HUES6 (cell line): ENCODE data around the gene MRS2.
"Not testable (repeated sequence)": the region's sequence is repeated elsewhere in the genome, so short reads cannot be mapped to it uniquely, and the experiment has no call there.

Experiments used
- H3K27ac ChIP-seq: 2 replicates; pipeline ENCODE4 v1.7.0; 2013; ENCODE audit warnings: low read depth, mild to moderate bottlenecking, low read length, inconsistent platforms
- H3K27me3 ChIP-seq: 2 replicates; pipeline ENCODE4 v1.6.1; 2013; ENCODE audit warnings: low read length; ENCODE audit not compliant: control insufficient read depth, insufficient read depth
- H3K36me3 ChIP-seq: 2 replicates; pipeline ENCODE4 v1.6.1; 2013; ENCODE audit warnings: low read length; ENCODE audit not compliant: control insufficient read depth, insufficient read depth
- H3K4me1 ChIP-seq: 2 replicates; pipeline ENCODE4 v1.6.1; 2013; ENCODE audit warnings: low read length; ENCODE audit not compliant: control insufficient read depth, insufficient read depth
- H3K4me3 ChIP-seq: 2 replicates; pipeline ENCODE4 v1.5.1; 2013; ENCODE audit warnings: low read depth, low read length
- H3K9ac ChIP-seq: one replicate; pipeline ENCODE4 v1.6.1; 2013; ENCODE audit warnings: mild to moderate bottlenecking, low read length
- H3K9me3 ChIP-seq: 2 replicates; pipeline ENCODE4 v1.6.1; 2013; ENCODE audit warnings: low read depth, low read length; ENCODE audit not compliant: control insufficient read depth, insufficient read depth

Gene MRS2

GRCh38 chr6:24402697-24403500 is at the start of gene MRS2:
Gene MRS2, plus strand, starts transcription at chr6:24402936. Its CDS starts 111 bp downstream, at chr6:24403047.
- Histone ChIP-seq H3K4me1 (peaks cover 34% of the 10 kb centered on the region), H3K27me3 (no peaks in the 10 kb centered on the region), H3K36me3 (peaks cover 38% of the 10 kb centered on the region), H3K4me3 (peak within 1 kb of the TSS; percentile 98), H3K9me3 (peaks cover 1% of the 10 kb centered on the region; the same call in 1 of the 2 replicates), H3K9ac (peak within 1 kb of the TSS; percentile 99), H3K27ac (peak within 1 kb of the TSS; percentile 95)

DNA sequence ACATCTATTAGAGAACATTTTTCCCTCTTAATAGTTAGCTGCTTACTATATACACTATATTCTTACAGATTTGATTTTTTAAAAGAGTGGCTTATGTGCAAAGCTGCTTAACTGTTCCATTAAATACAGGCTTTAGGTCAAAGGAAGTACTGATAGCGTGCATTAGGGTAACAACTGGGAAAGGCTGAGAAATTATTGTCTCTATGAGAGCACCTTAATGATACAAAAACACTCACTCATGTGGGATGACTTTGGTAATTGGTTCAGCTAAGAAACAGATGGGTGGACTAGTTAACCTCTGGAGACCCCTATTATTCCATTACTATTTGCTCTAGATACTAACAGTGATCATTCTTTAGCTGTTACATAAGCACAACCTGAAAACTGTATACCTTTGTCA is 48.9 kb upstream of the MRS2 start:
- no peak overlapping the region for H3K9ac ChIP-seq
- H3K27ac ChIP-seq: no peak overlapping the region
- H3K9me3 ChIP-seq: no peaks in the 10 kb centered on the region
- no peak overlapping the region for H3K4me3 ChIP-seq
- no peaks in the 10 kb centered on the region for H3K36me3 ChIP-seq
- no peaks in the 10 kb centered on the region; the same call in 1 of the 2 replicates for H3K4me1 ChIP-seq
- H3K27me3 ChIP-seq: peaks cover 25% of the 10 kb centered on the region

- Histone ChIP-seq H3K4me3 (no peak overlapping the region), H3K9me3 (no peaks in the 10 kb centered on the region), H3K4me1 (peaks cover 4% of the 10 kb centered on the region), H3K27ac (no peak overlapping the region), H3K9ac (no peak overlapping the region), H3K36me3 (no peaks in the 10 kb centered on the region), H3K27me3 (peaks cover 25% of the 10 kb centered on the region)
Observed at GRCh38 chr6:24355393-24355792, 47.3 kb upstream of the MRS2 start.

DNA sequence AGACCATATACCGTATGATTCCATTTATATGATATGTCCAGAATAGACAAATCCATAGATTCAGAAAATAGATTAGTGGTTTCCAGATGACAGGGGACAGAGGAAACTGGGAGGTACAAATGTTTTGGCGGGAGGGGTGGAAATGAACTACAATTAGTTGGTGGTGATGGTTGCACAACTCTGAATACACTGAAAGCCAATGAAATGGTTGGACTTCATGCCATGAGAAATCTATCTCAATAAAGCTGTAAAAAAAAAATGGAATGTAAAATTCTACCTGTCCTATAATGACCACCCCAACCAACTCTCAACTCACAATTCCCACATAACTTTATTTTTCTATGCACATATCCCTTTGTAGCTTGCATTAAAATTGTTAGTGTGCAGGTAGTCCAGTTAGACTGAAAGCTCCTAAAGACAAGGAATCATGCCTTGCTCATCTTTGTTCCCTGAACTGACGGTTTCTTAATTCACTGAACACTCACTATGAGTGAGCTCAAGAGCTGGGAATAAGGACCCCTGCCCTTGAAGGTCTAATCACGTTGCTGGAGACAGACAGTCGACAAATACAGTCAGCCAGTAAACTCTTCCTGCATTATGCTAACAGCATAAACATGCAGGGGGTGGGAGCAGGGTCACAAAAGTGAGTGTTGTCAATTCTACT is 46.3 kb upstream of the MRS2 start:
- peaks cover 6% of the 10 kb centered on the region for H3K4me1 ChIP-seq
- peaks cover 25% of the 10 kb centered on the region for H3K27me3 ChIP-seq
- H3K27ac ChIP-seq: no peak overlapping the region
- H3K9me3 ChIP-seq: no peaks in the 10 kb centered on the region
- peak overlapping the region; percentile 57; the same call in 1 of the 2 replicates for H3K4me3 ChIP-seq
- H3K9ac ChIP-seq: no peak overlapping the region
- H3K36me3 ChIP-seq: no peaks in the 10 kb centered on the region

GRCh38 chr6:24357336-24358218 is 45.2 kb upstream of the MRS2 start, which contains the start of gene DCDC2:
Gene DCDC2, minus strand, starts transcription at chr6:24358059. Its CDS starts 309 bp downstream, at chr6:24357750.
- H3K9ac ChIP-seq: peak within 1 kb of the TSS; percentile 70
- H3K27me3 ChIP-seq: peaks cover 25% of the 10 kb centered on the region
- no peaks in the 10 kb centered on the region for H3K36me3 ChIP-seq
- no peak within 1 kb of the TSS for H3K27ac ChIP-seq
- H3K9me3 ChIP-seq: no peaks in the 10 kb centered on the region
- H3K4me1 ChIP-seq: peaks cover 7% of the 10 kb centered on the region
- H3K4me3 ChIP-seq: peak within 1 kb of the TSS; percentile 57

- Histone ChIP-seq H3K27ac (no peak overlapping the region), H3K9ac (no peak overlapping the region), H3K4me3 (peak overlapping the region; percentile 57), H3K36me3 (no peaks in the 10 kb centered on the region), H3K9me3 (no peaks in the 10 kb centered on the region), H3K27me3 (peaks cover 25% of the 10 kb centered on the region), H3K4me1 (peaks cover 8% of the 10 kb centered on the region)
Observed at GRCh38 chr6:24358219-24358821, 44.4 kb upstream of the MRS2 start.

- peak overlapping the region; percentile 70 for H3K4me3 ChIP-seq
- no peaks in the 10 kb centered on the region for H3K36me3 ChIP-seq
- H3K27ac ChIP-seq: no peak overlapping the region
- H3K27me3 ChIP-seq: peaks cover 25% of the 10 kb centered on the region
- H3K9ac ChIP-seq: peak overlapping the region; percentile 73
- H3K9me3 ChIP-seq: no peaks in the 10 kb centered on the region
- H3K4me1 ChIP-seq: peaks cover 8% of the 10 kb centered on the region
Observed at GRCh38 chr6:24359640-24360454, 42.9 kb upstream of the MRS2 start.

- not testable (repeated sequence) for H3K4me3 ChIP-seq, H3K9me3 ChIP-seq, H3K36me3 ChIP-seq, H3K9ac ChIP-seq, H3K27ac ChIP-seq, H3K4me1 ChIP-seq
- peaks cover 11% of the 10 kb centered on the region for H3K27me3 ChIP-seq
Observed at GRCh38 chr6:24362363-24362762, 40.4 kb upstream of the MRS2 start.

DNA sequence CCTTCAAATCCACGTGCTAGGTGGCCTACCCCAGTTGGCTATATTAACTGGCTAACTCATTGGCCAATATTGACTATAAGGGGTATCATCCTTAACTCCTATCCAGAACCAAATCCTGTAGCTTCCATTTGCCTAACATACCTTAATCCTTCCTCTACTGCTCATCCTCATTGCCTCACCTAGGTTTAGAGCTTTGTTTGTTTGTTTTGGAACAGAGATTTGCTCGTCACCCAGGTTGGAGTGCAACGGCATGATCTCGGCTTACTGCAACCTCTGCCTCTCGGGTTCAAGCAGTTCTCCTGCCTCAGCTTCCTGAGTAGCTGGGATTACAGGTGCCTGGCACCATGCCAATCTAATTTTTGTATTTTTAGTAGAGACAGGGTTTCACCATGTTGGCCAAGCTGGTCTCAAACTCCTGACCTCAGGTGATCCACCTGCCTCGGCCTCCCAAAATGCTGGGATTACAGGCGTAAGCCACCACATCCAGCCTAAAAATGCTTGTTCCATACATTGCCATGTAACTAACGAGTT is 37.6 kb upstream of the MRS2 start:
- not testable (repeated sequence) for H3K9ac ChIP-seq

DNA sequence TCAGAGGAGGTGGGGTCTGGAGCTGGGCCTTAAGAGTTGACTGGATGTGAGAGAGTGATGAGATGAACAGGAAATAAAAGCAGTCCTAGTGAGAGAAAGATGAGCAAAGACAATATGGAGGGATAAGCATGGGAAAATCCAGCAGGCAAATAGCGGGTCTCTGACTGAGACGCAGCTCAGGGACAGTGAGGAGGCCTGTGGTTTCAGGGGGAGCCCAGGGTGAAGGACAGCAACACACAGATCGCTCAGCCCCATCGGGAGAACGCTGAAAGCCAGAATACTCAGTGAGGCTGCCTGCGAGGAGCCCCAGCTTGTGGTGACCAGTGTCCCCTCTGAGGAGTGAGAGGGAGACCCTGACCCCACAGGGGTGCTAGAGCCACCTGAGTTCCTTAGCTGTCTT is 28.1 kb upstream of the MRS2 start:
- Histone ChIP-seq H3K27me3 (no peaks in the 10 kb centered on the region), H3K27ac (no peak overlapping the region), H3K9ac (no peak overlapping the region), H3K4me3 (no peak overlapping the region), H3K9me3 (no peaks in the 10 kb centered on the region), H3K4me1 (peaks cover 3% of the 10 kb centered on the region; the same call in 1 of the 2 replicates), H3K36me3 (no peaks in the 10 kb centered on the region)

More for the DNA sequence above, 37.6 kb upstream of the MRS2 start:
- H3K27me3 ChIP-seq, H3K4me3 ChIP-seq, H3K9me3 ChIP-seq, H3K27ac ChIP-seq, H3K36me3 ChIP-seq, H3K4me1 ChIP-seq: not testable (repeated sequence)
